Spinal cord (tissue), 10 donors: Measurements from ENCODE around the gene ZNF594. TPM values are rescaled to one million over a fixed set of nuclear protein-coding genes. Genes with fewer than 3 reads are reported as not detected.
A peak's percentile ranks its signal among the peaks of the same experiment; 100 is the strongest.
"Not testable (repeated sequence)": the region's sequence is repeated elsewhere in the genome, so short reads cannot be mapped to it uniquely, and the experiment has no call there.

Experiments
- DNase-seq, 6 donors: peaks; one replicate each; pipeline versions ENCODE4 v3.0.0 to v3.0.0-alpha.2; 2013 to 2015; ENCODE audit warnings: low spot score in 6 of 6, low read depth in 4 of 6
- H3K27ac ChIP-seq: one replicate; pipeline ENCODE4 v1.5.1; 2013; ENCODE audit warnings: low read depth, low read length, control low read depth
- H3K27me3 ChIP-seq: one replicate; pipeline ENCODE4 v1.6.1; 2013; ENCODE audit warnings: low read length; ENCODE audit not compliant: control insufficient read depth, insufficient read depth
- H3K36me3 ChIP-seq: one replicate; pipeline ENCODE4 v1.6.1; 2013; ENCODE audit warnings: low read length; ENCODE audit not compliant: control insufficient read depth, insufficient read depth
- H3K4me1 ChIP-seq: one replicate; pipeline ENCODE4 v1.6.1; 2013; ENCODE audit warnings: low read length; ENCODE audit not compliant: control insufficient read depth, insufficient read depth
- H3K4me3 ChIP-seq: one replicate; pipeline ENCODE4 v1.5.1; 2013; ENCODE audit warnings: low read depth, low read length, control low read depth
- H3K9me3 ChIP-seq: one replicate; pipeline ENCODE4 v1.6.1; 2013; ENCODE audit warnings: low read length; ENCODE audit not compliant: control insufficient read depth, insufficient read depth
- WGBS: methylation state at CpG from one replicate; pipeline ENCODE4 v1.1.5; 2013; ENCODE audit warnings: missing lambda C conversion rate; ENCODE audit not compliant: insufficient coverage; 5-methylcytosine and 5-hydroxymethylcytosine counted together
- polyA plus RNA-seq, 2 donors: library from polyadenylated mRNA; unstranded; fragments of 120-200 nt; gene quantifications; one replicate each; pipeline ENCODE4 v1.2.1, GENCODE V29; 2013; ENCODE audit not compliant: insufficient read length in 2 of 2
- total RNA-seq, 2 donors: library from RNA; depleted of rRNA in 1 of 2; stranded (reverse); fragments of 120-200 nt in 1 of 2; fragments of >200 nt in 1 of 2; gene quantifications; one replicate each; pipeline versions ENCODE4 v1.2.3 to v1.2.4, GENCODE V29; 2013 to 2014
- donor health status: healthy.

ZNF594 gene
- total and polyA plus RNA-seq, 4 donors = 12.4 to 25.9 (median 16.4) TPM

DNA sequence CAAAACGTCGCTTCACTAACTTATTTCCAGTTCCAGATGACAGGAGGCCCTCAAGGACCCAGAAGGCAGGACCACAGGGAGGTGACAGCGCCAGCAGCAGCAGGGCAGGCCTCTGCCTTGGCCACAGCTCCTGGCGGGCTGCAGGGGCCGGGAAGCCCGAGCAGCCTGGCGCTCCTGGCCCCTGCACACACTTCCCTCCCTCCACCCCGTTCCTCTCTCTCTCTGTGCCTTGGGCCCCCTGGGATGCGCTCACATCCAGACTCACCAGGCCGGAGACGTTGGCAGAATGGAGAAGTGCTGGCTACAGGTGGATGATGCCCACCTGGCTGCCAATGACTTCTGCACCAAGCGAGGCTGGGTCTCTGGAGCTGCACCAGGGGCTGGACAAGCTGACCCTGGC, 12.7 kb downstream of the ZNF594 start:
- DNase-seq = no peak
- no peaks in the 10 kb centered on the region for H3K27me3 ChIP-seq
- WGBS = 98% methylated on average over 9 of the region's 12 CpGs
- no peaks in the 10 kb centered on the region for H3K4me1 ChIP-seq
- H3K9me3 ChIP-seq = peaks cover 36% of the 10 kb centered on the region
- no peak overlapping the region for H3K27ac ChIP-seq
- peaks cover 12% of the 10 kb centered on the region for H3K36me3 ChIP-seq
- no peak overlapping the region for H3K4me3 ChIP-seq

DNA sequence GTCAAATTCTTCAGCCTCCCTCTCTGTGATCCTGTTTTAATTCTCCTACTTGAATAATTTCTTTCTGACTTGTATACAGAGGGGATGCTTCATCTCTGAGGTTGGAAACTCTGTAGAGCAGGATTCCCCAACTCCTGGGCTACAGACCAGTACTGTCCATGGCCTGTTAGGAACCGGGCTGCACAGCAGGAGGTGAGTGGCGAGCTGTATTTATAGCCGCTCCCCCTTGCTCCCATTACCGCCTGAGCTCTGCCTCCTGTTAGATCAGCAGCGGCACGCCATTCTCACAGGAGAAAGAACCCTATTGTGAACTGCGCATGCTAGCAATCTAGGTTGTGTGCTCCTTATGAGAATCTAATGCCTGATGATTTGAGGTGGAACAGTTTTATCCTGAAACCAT, 16.6 kb downstream of the ZNF594 start:
- peaks cover 12% of the 10 kb centered on the region for H3K36me3 ChIP-seq
- H3K4me1 ChIP-seq, H3K4me3 ChIP-seq, H3K27ac ChIP-seq, H3K27me3 ChIP-seq, H3K9me3 ChIP-seq, DNase-seq: not testable (repeated sequence)
- WGBS = 93% methylated on average over 4 of the region's 7 CpGs

GRCh38 chr17:5165791-5166564, 25.7 kb downstream of the ZNF594 start:
- not testable (repeated sequence) for H3K9me3 ChIP-seq, H3K36me3 ChIP-seq, H3K4me3 ChIP-seq, DNase-seq, H3K27ac ChIP-seq, H3K4me1 ChIP-seq, H3K27me3 ChIP-seq
- 64% methylated on average over 3 of the region's 7 CpGs for WGBS

- WGBS = no CpG with 5 or more reads among the region's 6 CpGs
- no peaks in the 10 kb centered on the region for H3K27me3 ChIP-seq
- H3K36me3 ChIP-seq = no peaks in the 10 kb centered on the region
- peak in 1 of 6 donors; percentile 7 for DNase-seq
- H3K9me3 ChIP-seq = no peaks in the 10 kb centered on the region
- no peak overlapping the region for H3K4me3 ChIP-seq
- no peak overlapping the region for H3K27ac ChIP-seq
- no peaks in the 10 kb centered on the region for H3K4me1 ChIP-seq
Measured at GRCh38 chr17:5164436-5164835, 27.2 kb downstream of the ZNF594 start.

DNA sequence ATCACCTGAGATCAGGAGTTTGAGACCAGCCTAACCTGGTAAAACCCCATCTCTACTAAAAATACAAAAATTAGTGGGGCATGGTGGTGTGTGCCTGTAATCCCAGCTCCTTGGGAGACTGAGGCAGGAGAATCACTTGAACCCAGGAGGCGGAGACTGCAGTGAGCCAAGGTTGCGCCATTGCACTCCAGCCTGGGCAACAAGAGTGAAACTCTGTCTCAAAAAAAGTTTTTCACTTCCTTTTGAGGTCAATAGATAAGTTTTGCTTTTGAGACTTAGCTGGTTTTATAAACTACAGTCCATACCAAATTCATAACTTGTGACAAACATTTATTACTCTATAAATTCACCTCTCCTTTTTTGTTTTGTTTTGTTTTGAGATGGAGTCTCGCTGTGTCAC, 29.9 kb downstream of the ZNF594 start:
- not testable (repeated sequence) for H3K9me3 ChIP-seq, H3K4me1 ChIP-seq, H3K27me3 ChIP-seq, DNase-seq, H3K4me3 ChIP-seq, H3K27ac ChIP-seq, H3K36me3 ChIP-seq
- WGBS = 100% methylated on average over 2 of the region's 3 CpGs

- not testable (repeated sequence) for H3K27me3 ChIP-seq, H3K27ac ChIP-seq, H3K4me1 ChIP-seq, H3K9me3 ChIP-seq, H3K36me3 ChIP-seq, DNase-seq, H3K4me3 ChIP-seq
- WGBS = no CpG with 5 or more reads among the region's 1 CpG
Measured at GRCh38 chr17:5160702-5161101, 31.0 kb downstream of the ZNF594 start.

- H3K9me3 ChIP-seq, H3K4me1 ChIP-seq, H3K27me3 ChIP-seq, H3K27ac ChIP-seq, H3K36me3 ChIP-seq, H3K4me3 ChIP-seq, DNase-seq: not testable (repeated sequence)
- no CpG with 5 or more reads among the region's 1 CpG for WGBS
Measured at GRCh38 chr17:5146122-5146521, 45.5 kb downstream of the ZNF594 start.

- H3K4me1 ChIP-seq, H3K36me3 ChIP-seq, H3K27me3 ChIP-seq, H3K9me3 ChIP-seq, H3K27ac ChIP-seq, DNase-seq, H3K4me3 ChIP-seq: not testable (repeated sequence)
- no CpG with 5 or more reads among the region's 18 CpGs for WGBS
Measured at GRCh38 chr17:5142877-5143276, 48.8 kb downstream of the ZNF594 start.

DNA sequence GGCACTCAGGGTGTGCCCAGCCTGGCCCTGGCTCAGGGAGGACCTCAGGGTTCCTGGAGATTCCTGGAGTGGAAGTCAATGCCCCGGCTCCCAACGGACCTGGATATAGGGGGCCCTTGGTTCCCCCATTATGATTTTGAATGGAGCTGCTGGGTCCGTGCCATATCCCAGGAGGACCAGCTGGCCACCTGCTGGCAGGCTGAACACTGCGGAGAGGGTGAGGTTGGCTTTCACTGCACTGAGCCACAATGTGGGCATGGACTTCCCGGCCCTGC, 52.3 kb downstream of the ZNF594 start:
- 74% methylated on average over 5 of the region's 5 CpGs for WGBS
- DNase-seq = no peak
- no peaks in the 10 kb centered on the region for H3K36me3 ChIP-seq
- no peak overlapping the region for H3K27ac ChIP-seq
- H3K4me1 ChIP-seq = no peaks in the 10 kb centered on the region
- H3K9me3 ChIP-seq = no peaks in the 10 kb centered on the region
- H3K27me3 ChIP-seq = no peaks in the 10 kb centered on the region
- H3K4me3 ChIP-seq = no peak overlapping the region

GRCh38 chr17:5138616-5139457, 52.8 kb downstream of the ZNF594 start:
- no peak for DNase-seq
- no peaks in the 10 kb centered on the region for H3K27me3 ChIP-seq
- no peak overlapping the region for H3K4me3 ChIP-seq
- H3K4me1 ChIP-seq = no peaks in the 10 kb centered on the region
- no peaks in the 10 kb centered on the region for H3K36me3 ChIP-seq
- H3K27ac ChIP-seq = no peak overlapping the region
- 76% methylated on average over 24 of the region's 24 CpGs for WGBS
- H3K9me3 ChIP-seq = no peaks in the 10 kb centered on the region
